WTC11 (cell line): ENCODE results near the gene MAML2. TPM values are rescaled to one million over a fixed set of nuclear protein-coding genes. Genes with fewer than 3 reads are reported as not detected.

ENCODE experiments used
- ATAC-seq: fragments of 200-7000 bp; cut with Tn5 transposase; 2 replicates; pipeline ENCODE4 v1.10.0; 2021; ENCODE audit warnings: mild to moderate bottlenecking, moderate library complexity
- CTCF ChIA-PET: fragments of 300-600 bp; sonication (Branson Sonifier 250); formaldehyde crosslinking; loops from one replicate; lab custom pipeline; 2021; ENCODE audit warnings: antibody characterized with exemption; lab: Charles Lee
- POLR2A ChIA-PET: fragments of 350-600 bp; sonication (Branson Sonifier 250); formaldehyde crosslinking; loops from one replicate; lab custom pipeline; 2021; ENCODE audit warnings: antibody characterized with exemption; lab: Charles Lee
- DNase-seq: peaks from one replicate; pipeline ENCODE4 v3.0.0; 2021; ENCODE audit warnings: low spot score
- H3K27ac Mint-ChIP-seq: 2 replicates; pipeline ENCODE4 v1.8.0; 2021; ENCODE audit warnings: mixed read lengths
- H3K27me3 Mint-ChIP-seq: 2 replicates; pipeline ENCODE4 v1.8.0; 2021; ENCODE audit warnings: low read depth, mild to moderate bottlenecking, moderate library complexity, mixed read lengths
- H3K36me3 Mint-ChIP-seq: 2 replicates; pipeline ENCODE4 v1.8.0; 2021; ENCODE audit warnings: mixed read lengths
- H3K4me1 Mint-ChIP-seq: 2 replicates; pipeline ENCODE4 v1.8.0; 2022; ENCODE audit warnings: mixed read lengths
- H3K4me3 Mint-ChIP-seq: 2 replicates; pipeline ENCODE4 v1.8.0; 2021; ENCODE audit warnings: mild to moderate bottlenecking, moderate library complexity, mixed read lengths
- H3K9me3 Mint-ChIP-seq: 2 replicates; pipeline ENCODE4 v1.8.0; 2021; ENCODE audit warnings: mixed read lengths
- CTCF ChIP-seq: fragments of 200-600 bp; IDR thresholded peaks from 2 replicates; pipeline ENCODE4 v1.8.0; 2022; ENCODE audit warnings: antibody characterized with exemption
- ELF4 ChIP-seq: sonication (generic); formaldehyde crosslinking; IDR thresholded peaks from 2 replicates; pipeline ENCODE4 v1.8.1; 2022; ENCODE audit warnings: low read depth, mild to moderate bottlenecking, moderate library complexity, missing genetic modification reagents
- ESRRA ChIP-seq: sonication (generic); formaldehyde crosslinking; IDR thresholded peaks from 2 replicates; pipeline ENCODE4 v1.8.1; 2022; ENCODE audit warnings: mild to moderate bottlenecking, missing genetic modification reagents, borderline replicate concordance
- FOXK1 ChIP-seq: sonication (generic); formaldehyde crosslinking; IDR thresholded peaks from 2 replicates; pipeline ENCODE4 v1.8.0; 2022; ENCODE audit warnings: mild to moderate bottlenecking, moderate library complexity, missing genetic modification reagents
- GRHL2 ChIP-seq: fragments of 250-450 bp; sonication (Bioruptor Pico); IDR thresholded peaks from 2 replicates; pipeline ENCODE4 v1.8.0; 2022; ENCODE audit warnings: mild to moderate bottlenecking, moderate library complexity; ENCODE audit not compliant: insufficient replicate concordance, severe bottlenecking
- GTF2I ChIP-seq: fragments of 250-450 bp; sonication (Bioruptor Pico); conservative IDR thresholded peaks from 2 replicates; pipeline ENCODE4 v1.4.0; 2021; ENCODE audit warnings: mild to moderate bottlenecking
- KAT7 ChIP-seq: sonication (generic); formaldehyde crosslinking; IDR thresholded peaks from 2 replicates; pipeline ENCODE4 v1.8.1; 2023; ENCODE audit warnings: missing genetic modification reagents, mild to moderate bottlenecking, borderline replicate concordance
- PREB ChIP-seq: sonication (generic); formaldehyde crosslinking; IDR thresholded peaks from 2 replicates; pipeline ENCODE4 v1.8.1; 2022; ENCODE audit warnings: mild to moderate bottlenecking, missing genetic modification reagents, moderate library complexity, borderline replicate concordance
- SMAD4 ChIP-seq: sonication (generic); formaldehyde crosslinking; IDR thresholded peaks from 2 replicates; pipeline ENCODE4 v1.8.0; 2022; ENCODE audit warnings: mild to moderate bottlenecking, missing genetic modification reagents
- TEAD1 ChIP-seq: sonication (generic); formaldehyde crosslinking; IDR thresholded peaks from 2 replicates; pipeline ENCODE4 v1.8.0; 2022; ENCODE audit warnings: mild to moderate bottlenecking, missing genetic modification reagents
- TEAD4 ChIP-seq: sonication (generic); formaldehyde crosslinking; IDR thresholded peaks from 2 replicates; pipeline ENCODE4 v1.8.0; 2022; ENCODE audit warnings: mild to moderate bottlenecking, missing genetic modification reagents
- TP53 ChIP-seq: sonication (generic); formaldehyde crosslinking; IDR thresholded peaks from 2 replicates; pipeline ENCODE4 v1.8.1; 2023; ENCODE audit warnings: mild to moderate bottlenecking, missing genetic modification reagents
- USF1 ChIP-seq: sonication (generic); formaldehyde crosslinking; IDR thresholded peaks from 2 replicates; pipeline ENCODE4 v1.8.0; 2022; ENCODE audit warnings: mild to moderate bottlenecking, missing genetic modification reagents
- ZNF317 ChIP-seq: sonication (generic); formaldehyde crosslinking; IDR thresholded peaks from 2 replicates; pipeline ENCODE4 v1.8.1; 2023; ENCODE audit warnings: low read depth, mild to moderate bottlenecking, moderate library complexity, missing genetic modification reagents, borderline replicate concordance
- ZNF671 ChIP-seq: fragments of 250-450 bp; sonication (Bioruptor Pico); IDR thresholded peaks from 2 replicates; pipeline ENCODE4 v1.8.0; 2021; ENCODE audit warnings: mild to moderate bottlenecking
- total RNA-seq: library from RNA; stranded (reverse); gene quantifications from 3 replicates; pipeline ENCODE4 v1.2.3, GENCODE V29; 2021
- TF ChIP-seq, protein P1 (sequence below): sonication (generic); formaldehyde crosslinking; IDR thresholded peaks from 2 replicates; pipeline ENCODE4 v1.8.1; 2023; ENCODE audit warnings: mild to moderate bottlenecking, missing genetic modification reagents
- TF ChIP-seq, protein P2 (sequence below): sonication (generic); formaldehyde crosslinking; IDR thresholded peaks from 2 replicates; pipeline ENCODE4 v1.8.1; 2023; ENCODE audit warnings: mild to moderate bottlenecking, missing genetic modification reagents
- TF ChIP-seq, protein P3 (sequence below): sonication (generic); formaldehyde crosslinking; IDR thresholded peaks from 2 replicates; pipeline ENCODE4 v1.8.0; 2023; ENCODE audit warnings: missing genetic modification reagents, mild to moderate bottlenecking, borderline replicate concordance

The MAML2 gene
- total RNA-seq, 1 experiment from 2014 or later: 8.1 TPM

DNA sequence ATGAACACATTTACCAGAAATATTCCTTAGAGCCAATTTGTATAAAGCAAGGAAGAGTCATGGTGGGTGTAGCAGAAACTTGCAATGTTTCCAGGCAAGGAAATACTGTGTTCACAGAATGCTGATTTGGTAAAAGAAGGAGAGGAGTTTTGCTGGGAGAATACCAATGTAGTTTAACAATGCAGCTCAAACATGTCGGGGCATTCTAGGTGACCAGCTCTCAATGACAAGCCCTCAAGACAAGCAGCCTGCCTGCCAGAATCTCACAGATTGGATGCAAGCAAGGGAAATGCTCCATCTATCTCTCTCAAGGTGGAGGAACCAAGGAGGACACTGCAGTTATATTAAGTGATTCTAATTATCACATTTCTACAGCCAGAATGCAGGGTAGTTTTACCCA lies 190.4 kb downstream of the MAML2 start (continued):
- TF ChIP-seq ZNF671: no peak
- TF ChIP-seq, protein P1, sequence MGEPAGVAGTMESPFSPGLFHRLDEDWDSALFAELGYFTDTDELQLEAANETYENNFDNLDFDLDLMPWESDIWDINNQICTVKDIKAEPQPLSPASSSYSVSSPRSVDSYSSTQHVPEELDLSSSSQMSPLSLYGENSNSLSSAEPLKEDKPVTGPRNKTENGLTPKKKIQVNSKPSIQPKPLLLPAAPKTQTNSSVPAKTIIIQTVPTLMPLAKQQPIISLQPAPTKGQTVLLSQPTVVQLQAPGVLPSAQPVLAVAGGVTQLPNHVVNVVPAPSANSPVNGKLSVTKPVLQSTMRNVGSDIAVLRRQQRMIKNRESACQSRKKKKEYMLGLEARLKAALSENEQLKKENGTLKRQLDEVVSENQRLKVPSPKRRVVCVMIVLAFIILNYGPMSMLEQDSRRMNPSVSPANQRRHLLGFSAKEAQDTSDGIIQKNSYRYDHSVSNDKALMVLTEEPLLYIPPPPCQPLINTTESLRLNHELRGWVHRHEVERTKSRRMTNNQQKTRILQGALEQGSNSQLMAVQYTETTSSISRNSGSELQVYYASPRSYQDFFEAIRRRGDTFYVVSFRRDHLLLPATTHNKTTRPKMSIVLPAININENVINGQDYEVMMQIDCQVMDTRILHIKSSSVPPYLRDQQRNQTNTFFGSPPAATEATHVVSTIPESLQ (CRISPR knock-in tag): no peak

DNA sequence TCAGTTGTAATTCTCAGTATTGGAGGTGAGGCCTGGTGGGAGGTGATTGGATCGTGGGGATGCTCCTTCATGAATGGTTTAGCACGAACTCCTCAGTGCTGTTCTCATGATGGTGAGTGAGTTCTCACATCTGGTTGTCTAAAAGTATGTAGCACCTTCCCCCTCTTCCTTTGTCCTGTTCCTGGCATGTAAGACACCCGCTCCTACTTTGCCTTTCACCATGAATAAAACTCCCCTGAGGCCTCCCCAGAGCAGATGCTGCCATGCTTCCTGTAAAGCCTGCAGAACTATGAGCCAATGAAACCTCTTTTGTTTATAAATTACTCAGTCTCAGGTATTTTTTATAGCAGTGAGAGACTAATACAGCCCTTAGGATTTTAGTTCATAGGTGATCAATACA lies 191.5 kb downstream of the MAML2 start:
- Mint-ChIP-seq H3K4me3 (no peak overlapping the region), H3K9me3 (no peaks in the 10 kb centered on the region), H3K27ac (no peak overlapping the region), H3K36me3 (no peaks in the 10 kb centered on the region), H3K4me1 (peaks cover 43% of the 10 kb centered on the region), H3K27me3 (no peaks in the 10 kb centered on the region)
- no peak for TF ChIP-seq ESRRA
- TF ChIP-seq GTF2I (CRISPR knock-in tag): no peak
- TF ChIP-seq TP53: no peak
- TF ChIP-seq CTCF: no peak
- TF ChIP-seq TEAD1 (CRISPR knock-in tag): no peak
- no peak for TF ChIP-seq FOXK1
- TF ChIP-seq ELF4 (CRISPR knock-in tag): no peak
- ChIA-PET CTCF (interaction anchor here (0.8 kb wide), 1 partner anchor 192 kb away, joined by 3 read pairs; the partner anchor contains the start of gene MAML2), POLR2A (no interaction called here)
- no peak for DNase-seq
- ATAC-seq: no peak

GRCh38 chr11:96150609-96151008 lies 192.4 kb downstream of the MAML2 start:
- Mint-ChIP-seq H3K4me1 (peaks cover 35% of the 10 kb centered on the region), H3K4me3 (no peak overlapping the region), H3K27ac (no peak overlapping the region), H3K9me3 (no peaks in the 10 kb centered on the region), H3K36me3 (no peaks in the 10 kb centered on the region), H3K27me3 (no peaks in the 10 kb centered on the region)
- CTCF ChIA-PET: interaction anchor here (0.8 kb wide), 1 partner anchor 193 kb away, joined by 3 read pairs; the partner anchor contains the start of gene MAML2
- ATAC-seq (no peak), DNase-seq (no peak)
- POLR2A ChIA-PET: no interaction called here
- TF ChIP-seq TEAD4 (CRISPR knock-in tag) (no peak), KAT7 (CRISPR knock-in tag) (no peak), SMAD4 (CRISPR knock-in tag) (no peak), FOXK1 (no peak), ZNF317 (CRISPR knock-in tag) (no peak), GTF2I (CRISPR knock-in tag) (no peak)
- TF ChIP-seq, protein P2, sequence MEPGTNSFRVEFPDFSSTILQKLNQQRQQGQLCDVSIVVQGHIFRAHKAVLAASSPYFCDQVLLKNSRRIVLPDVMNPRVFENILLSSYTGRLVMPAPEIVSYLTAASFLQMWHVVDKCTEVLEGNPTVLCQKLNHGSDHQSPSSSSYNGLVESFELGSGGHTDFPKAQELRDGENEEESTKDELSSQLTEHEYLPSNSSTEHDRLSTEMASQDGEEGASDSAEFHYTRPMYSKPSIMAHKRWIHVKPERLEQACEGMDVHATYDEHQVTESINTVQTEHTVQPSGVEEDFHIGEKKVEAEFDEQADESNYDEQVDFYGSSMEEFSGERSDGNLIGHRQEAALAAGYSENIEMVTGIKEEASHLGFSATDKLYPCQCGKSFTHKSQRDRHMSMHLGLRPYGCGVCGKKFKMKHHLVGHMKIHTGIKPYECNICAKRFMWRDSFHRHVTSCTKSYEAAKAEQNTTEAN (CRISPR knock-in tag): no peak

- H3K36me3 Mint-ChIP-seq: no peaks in the 10 kb centered on the region
- CTCF ChIA-PET: no interaction called here
- POLR2A ChIA-PET: no interaction called here
- H3K27me3 Mint-ChIP-seq: no peaks in the 10 kb centered on the region
- DNase-seq (no peak), ATAC-seq (no peak)
- no peak overlapping the region for H3K4me3 Mint-ChIP-seq
- peaks cover 36% of the 10 kb centered on the region for H3K4me1 Mint-ChIP-seq
- H3K27ac Mint-ChIP-seq: no peak overlapping the region
- H3K9me3 Mint-ChIP-seq: no peaks in the 10 kb centered on the region
- TF ChIP-seq, protein P3, sequence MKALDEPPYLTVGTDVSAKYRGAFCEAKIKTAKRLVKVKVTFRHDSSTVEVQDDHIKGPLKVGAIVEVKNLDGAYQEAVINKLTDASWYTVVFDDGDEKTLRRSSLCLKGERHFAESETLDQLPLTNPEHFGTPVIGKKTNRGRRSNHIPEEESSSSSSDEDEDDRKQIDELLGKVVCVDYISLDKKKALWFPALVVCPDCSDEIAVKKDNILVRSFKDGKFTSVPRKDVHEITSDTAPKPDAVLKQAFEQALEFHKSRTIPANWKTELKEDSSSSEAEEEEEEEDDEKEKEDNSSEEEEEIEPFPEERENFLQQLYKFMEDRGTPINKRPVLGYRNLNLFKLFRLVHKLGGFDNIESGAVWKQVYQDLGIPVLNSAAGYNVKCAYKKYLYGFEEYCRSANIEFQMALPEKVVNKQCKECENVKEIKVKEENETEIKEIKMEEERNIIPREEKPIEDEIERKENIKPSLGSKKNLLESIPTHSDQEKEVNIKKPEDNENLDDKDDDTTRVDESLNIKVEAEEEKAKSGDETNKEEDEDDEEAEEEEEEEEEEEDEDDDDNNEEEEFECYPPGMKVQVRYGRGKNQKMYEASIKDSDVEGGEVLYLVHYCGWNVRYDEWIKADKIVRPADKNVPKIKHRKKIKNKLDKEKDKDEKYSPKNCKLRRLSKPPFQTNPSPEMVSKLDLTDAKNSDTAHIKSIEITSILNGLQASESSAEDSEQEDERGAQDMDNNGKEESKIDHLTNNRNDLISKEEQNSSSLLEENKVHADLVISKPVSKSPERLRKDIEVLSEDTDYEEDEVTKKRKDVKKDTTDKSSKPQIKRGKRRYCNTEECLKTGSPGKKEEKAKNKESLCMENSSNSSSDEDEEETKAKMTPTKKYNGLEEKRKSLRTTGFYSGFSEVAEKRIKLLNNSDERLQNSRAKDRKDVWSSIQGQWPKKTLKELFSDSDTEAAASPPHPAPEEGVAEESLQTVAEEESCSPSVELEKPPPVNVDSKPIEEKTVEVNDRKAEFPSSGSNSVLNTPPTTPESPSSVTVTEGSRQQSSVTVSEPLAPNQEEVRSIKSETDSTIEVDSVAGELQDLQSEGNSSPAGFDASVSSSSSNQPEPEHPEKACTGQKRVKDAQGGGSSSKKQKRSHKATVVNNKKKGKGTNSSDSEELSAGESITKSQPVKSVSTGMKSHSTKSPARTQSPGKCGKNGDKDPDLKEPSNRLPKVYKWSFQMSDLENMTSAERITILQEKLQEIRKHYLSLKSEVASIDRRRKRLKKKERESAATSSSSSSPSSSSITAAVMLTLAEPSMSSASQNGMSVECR (CRISPR knock-in tag): no peak
- TF ChIP-seq GRHL2 (CRISPR knock-in tag) (no peak), GTF2I (CRISPR knock-in tag) (no peak), USF1 (CRISPR knock-in tag) (no peak), PREB (no peak)
These were observed 193.0 kb downstream of the MAML2 start for GRCh38 chr11:96149743-96150555.
